PC-3 (cell line): ENCODE measurements around the gene TRIP11.

ENCODE experiments used
- EZH2 ChIP-seq: fragments of 300-600 bp; sonication (generic); IDR thresholded peaks from one replicate; pipeline ENCODE4 v1.6.1; 2017; ENCODE audit warnings: antibody characterized with exemption, mild to moderate bottlenecking, low read length; ENCODE audit not compliant: unreplicated experiment
- EZH2phosphoT487 ChIP-seq: fragments of 300-600 bp; sonication (generic); IDR thresholded peaks from 2 replicates; pipeline ENCODE4 v1.6.1; 2018; ENCODE audit warnings: mild to moderate bottlenecking, antibody characterized with exemption, low read length, borderline replicate concordance
- TF ChIP-seq, protein P1 (sequence below): fragments of 300-600 bp; sonication (generic); conservative IDR thresholded peaks from 2 replicates; pipeline ENCODE4 v1.5.1; 2017; ENCODE audit warnings: antibody characterized with exemption, low read depth, mild to moderate bottlenecking, low read length

DNA sequence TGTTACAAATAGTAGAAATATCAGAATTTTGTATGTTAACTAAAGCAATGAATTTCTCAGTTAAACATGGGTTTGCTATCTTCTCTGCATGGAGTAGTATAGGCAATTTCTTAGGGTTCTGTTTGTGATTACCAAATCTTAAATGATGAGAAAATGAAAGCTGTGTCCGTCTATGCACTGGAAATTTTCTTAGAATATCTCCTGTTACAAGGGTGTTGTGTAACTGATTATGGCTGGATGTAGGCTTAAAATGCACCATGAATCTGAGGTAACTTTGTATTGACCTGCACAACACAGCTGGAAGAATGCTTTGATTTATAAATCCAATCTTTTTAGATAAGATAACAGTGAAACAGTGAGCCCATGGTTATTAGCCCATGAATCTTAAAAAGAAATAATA lies 17.8 kb downstream of the TRIP11 start:
- TF ChIP-seq EZH2 (no peak), EZH2phosphoT487 (no peak)
- TF ChIP-seq, protein P1, sequence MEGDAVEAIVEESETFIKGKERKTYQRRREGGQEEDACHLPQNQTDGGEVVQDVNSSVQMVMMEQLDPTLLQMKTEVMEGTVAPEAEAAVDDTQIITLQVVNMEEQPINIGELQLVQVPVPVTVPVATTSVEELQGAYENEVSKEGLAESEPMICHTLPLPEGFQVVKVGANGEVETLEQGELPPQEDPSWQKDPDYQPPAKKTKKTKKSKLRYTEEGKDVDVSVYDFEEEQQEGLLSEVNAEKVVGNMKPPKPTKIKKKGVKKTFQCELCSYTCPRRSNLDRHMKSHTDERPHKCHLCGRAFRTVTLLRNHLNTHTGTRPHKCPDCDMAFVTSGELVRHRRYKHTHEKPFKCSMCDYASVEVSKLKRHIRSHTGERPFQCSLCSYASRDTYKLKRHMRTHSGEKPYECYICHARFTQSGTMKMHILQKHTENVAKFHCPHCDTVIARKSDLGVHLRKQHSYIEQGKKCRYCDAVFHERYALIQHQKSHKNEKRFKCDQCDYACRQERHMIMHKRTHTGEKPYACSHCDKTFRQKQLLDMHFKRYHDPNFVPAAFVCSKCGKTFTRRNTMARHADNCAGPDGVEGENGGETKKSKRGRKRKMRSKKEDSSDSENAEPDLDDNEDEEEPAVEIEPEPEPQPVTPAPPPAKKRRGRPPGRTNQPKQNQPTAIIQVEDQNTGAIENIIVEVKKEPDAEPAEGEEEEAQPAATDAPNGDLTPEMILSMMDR: no peak
